Measurements from ENCODE around the gene HECTD2.
"Not testable (repeated sequence)": the region's sequence is repeated elsewhere in the genome, so short reads cannot be mapped to it uniquely, and the experiment has no call there.

The HECTD2 gene

DNA sequence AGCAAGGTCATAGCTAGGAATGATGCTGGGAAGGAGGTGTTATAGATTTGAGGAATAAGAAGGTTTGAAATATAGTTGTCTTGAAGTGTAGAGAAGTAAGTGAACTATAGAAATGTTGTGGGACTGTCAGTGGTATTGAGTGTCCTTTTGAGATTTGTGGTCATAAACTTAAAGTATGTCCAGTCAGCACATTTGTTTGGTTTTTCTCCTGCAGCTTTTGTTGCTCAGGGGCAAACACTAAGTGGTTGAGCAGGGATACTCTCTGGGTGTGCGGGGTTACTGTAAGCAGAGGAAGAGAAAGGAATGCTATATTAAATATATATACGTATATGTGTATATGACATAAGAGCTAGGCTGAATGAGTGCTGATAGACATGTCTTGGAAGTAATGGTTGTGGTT lies 67.1 kb downstream of the HECTD2 start:
- DNase-seq = no peak

GRCh38 chr10:91479583-91479982 lies 69.4 kb downstream of the HECTD2 start:
- DNase-seq = no peak

DNA sequence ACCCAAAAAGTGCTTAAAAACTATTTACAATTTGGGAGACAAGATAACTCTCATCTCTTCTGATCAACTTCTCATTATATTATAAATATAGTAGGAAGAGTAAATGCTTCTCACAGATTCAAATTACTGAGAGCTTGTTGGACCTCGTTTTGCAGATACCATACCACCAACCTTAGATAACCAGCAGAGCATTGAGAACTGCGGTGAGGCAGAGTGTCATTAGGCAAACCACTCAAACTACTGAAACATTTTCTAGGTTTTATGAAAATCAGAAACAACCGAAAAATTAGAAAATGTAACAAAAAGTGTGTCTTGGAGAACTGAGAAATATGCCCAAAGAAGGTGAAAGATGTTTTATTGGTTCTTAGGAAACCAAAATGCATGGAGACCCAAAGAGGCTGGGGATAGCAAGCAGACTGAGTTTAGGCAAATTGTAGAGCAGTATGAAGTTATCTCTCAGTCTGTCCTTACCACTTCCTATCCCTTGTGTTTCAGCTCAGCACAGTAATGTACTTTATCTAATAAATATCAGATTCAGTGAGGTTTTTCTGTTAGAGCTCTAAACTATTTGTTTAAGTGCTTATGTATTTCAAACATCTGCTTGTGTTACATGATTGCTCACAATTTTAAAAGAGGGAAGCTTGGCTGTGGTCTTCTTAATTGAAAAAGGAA lies 77.9 kb downstream of the HECTD2 start:
- no peak for DNase-seq

- no peak for DNase-seq
Measured at GRCh38 chr10:91493313-91493712, 83.2 kb downstream of the HECTD2 start.

DNA sequence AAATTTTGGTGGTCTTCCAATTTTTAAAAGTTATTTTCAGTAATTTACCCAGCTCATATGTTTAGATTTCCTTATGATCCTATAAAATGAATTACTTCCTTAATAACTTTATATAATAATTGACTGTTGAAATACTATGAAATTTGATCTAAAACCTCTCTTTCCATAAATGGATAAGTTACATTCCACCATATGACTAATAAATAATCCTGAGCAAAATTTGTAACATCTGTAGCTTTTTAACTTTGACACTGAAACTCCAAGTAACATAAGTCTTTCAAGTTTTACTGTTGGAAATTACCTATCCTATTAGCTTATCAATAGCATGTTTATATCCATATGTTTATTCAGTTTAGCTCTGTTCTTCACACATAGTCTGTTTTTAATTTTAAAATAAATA lies 85.3 kb downstream of the HECTD2 start:
- no peak for DNase-seq

- no peak for DNase-seq
Measured at GRCh38 chr10:91496016-91496415, 85.9 kb downstream of the HECTD2 start.

- peak in 1 of 5 donors; percentile 5 for DNase-seq
Measured at GRCh38 chr10:91511549-91512330, 101.6 kb downstream of the HECTD2 start.

DNA sequence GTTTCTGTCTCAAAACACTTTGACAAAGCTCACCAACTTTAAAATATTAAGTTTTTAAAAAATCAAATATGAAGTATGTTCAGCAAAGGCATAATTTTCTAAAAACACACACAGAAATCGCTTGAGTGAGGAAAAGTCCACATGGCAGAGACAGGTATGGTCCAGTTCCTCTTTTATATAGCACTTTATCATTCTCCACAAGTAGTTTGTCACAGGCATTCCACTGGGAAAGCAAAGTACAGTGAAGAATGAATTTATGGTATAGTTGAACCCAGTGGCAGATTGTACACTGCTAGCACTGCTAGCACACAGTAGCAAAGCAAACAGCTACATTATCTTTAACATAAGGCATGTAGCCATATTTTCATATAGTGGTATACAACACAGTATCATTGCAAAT lies 102.3 kb downstream of the HECTD2 start:
- no peak for DNase-seq

- no peak for DNase-seq
Measured at GRCh38 chr10:91513598-91514424, 103.7 kb downstream of the HECTD2 start.

DNA sequence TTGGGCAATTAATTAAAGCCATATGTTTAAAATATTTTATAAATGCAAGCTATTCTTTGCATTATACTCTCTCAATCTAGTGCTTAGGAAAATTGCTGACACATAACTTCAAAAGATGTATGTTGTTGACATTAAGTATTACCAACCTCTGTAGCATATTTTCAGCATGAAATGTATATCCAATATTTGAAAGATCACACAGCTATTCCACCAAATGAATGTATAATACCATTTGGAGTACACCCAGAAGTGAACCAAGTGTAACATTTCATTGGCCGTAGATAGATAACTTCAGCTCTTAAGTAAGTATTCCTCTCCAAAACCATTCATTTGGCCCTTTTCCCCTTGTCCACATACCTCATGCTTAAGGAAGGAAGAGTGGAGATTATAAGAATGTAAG lies 104.6 kb downstream of the HECTD2 start:
- DNase-seq = no peak

DNA sequence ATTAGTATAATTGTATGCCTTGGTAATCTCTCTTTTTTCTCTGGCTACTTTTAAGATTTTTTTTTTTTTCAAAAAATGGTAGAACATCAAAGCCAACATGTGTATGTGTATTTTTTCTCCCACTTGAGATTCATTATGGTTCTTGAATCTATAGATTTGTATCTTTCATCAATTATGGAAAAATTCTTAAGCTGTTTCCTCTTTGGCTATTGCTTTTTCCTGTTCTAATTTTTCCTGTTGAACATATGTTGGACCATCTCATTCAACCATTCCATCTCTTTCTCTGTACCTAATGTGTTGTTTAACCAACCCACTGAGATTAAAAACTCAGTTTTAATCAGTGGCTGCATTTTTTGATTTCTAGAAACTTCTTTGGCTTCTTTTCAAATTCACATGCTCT lies 107.2 kb downstream of the HECTD2 start:
- DNase-seq = no peak

DNA sequence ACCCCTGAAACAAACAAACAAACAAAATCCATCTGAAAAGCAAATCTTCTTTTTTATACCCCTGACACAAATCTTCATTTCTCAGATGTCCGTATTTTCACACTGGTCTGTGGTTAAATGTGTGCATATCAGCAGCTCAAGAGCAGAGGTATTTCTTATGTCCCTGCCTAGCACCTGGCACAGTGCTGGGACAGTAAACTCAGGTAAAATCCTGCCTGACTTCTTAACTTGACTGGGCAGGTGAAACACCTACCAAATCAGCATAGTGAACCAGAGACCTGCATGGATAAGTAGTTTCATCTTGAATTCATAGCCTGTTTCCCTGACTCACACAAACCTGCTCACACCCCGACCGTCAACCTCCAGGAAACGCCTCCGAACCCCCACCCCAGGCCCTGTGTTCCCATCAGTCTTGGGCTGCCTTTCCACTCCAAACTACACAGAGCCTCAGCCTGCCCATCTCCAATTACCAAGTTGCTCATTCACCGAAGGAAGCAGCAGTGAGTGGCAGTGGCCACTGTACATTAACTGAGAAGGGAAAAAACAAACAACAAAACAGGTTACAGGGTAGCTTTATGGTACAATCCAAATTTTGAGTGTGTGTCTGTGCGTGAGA lies 109.9 kb downstream of the HECTD2 start:
- no peak for DNase-seq

DNA sequence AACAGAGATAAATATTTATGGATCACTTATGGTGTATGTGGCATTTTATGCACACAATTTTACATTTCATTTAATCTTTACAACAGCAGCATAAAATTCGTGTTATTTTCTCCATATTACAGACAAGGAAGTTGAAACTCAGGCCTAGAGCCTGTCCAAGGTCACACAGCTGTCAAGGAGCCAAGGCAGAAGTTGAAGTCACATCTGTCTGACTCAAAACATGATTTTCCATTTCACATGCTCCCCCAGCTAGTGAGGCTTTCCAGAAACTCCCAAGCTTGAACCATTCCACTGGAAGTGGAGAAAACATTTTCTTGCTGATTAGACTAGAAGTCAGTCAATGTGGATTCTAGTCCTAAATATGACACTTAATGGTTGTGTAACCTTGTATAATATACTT lies 110.5 kb downstream of the HECTD2 start:
- DNase-seq = no peak

DNA sequence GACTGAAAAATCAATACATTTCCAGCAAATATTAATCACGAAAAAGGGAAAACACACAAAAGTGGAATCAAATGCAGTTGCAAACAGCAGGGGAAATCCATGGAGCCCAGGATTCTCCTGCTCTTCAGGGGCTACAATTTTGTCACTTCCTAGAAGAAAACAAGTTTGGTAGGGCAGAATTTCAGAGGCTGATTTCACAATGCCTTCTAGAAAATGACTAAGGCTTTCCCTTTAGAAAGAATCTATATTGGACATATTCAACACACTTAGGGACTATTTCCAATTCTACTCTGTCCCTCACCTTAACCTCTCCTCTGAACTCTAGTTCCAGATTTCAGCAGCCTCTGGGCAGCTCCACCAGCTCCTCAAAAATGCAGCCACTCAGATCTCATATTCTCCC lies 111.3 kb downstream of the HECTD2 start:
- DNase-seq = no peak

GRCh38 chr10:91525896-91526712 lies 116.0 kb downstream of the HECTD2 start:
- DNase-seq = no peak

- DNase-seq = no peak
Measured at GRCh38 chr10:91528080-91528479, 117.9 kb downstream of the HECTD2 start.

- no peak for DNase-seq
Measured at GRCh38 chr10:91528768-91529167, 118.6 kb downstream of the HECTD2 start.

DNA sequence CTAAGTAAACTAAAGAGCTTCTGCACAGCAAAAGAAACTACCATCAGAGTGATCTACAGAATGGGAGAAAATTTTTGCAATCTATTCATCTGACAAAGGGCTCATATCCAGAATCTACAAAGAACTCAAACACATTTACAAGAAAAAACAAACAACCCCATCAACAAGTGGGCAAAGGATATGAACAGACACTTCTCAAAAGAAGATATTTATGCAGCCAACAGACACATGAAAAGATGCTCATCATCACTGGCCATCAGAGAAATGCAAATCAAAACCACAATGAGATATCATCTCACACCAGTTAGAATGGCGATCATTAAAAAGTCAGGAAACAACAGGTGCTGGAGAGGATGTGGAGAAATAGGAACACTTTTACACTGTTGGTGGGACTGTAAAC lies 124.6 kb downstream of the HECTD2 start:
- DNase-seq = not testable (repeated sequence)

GRCh38 chr10:91536111-91536510 lies 126.0 kb downstream of the HECTD2 start:
- no peak for DNase-seq

GRCh38 chr10:91536733-91537132 lies 126.6 kb downstream of the HECTD2 start:
- no peak for DNase-seq

DNA sequence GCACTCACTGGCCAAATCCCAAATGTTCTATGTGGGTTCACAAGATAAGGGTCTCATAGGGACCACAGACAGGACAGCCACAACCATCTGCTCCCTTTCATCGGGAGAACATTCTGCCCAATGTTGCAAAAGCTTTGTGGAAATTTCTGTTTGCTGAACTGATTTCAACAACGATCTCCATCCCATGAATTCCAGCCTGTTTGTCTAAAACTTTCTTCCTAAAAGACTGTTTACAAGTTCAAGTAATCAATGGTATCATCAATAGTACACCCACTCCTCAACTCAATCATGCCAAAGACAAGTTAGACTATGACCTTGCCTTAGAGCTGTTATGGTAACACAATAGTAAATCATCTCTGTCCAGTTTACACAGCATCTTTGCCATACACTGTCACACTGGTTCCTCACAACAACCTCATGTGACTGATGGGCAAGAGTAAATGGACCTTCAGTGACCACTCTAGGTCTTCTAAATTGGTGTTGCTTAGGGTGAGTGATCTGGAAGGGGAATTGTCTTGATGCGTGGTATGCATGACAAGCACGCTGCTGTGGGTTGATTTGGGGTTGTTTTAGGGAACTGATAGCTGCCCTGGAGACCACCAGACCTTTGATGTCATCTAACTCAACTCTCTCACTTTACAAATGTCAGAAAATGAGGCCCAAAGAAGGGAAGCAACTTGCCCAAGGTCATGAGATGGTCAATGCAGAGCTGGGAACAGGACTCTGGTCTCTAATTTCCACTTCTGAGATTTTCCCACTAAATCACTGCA lies 127.7 kb downstream of the HECTD2 start:
- DNase-seq = no peak
